ENCODE measurements around the gene DNASE1L3. TPM values are rescaled to one million over a fixed set of nuclear protein-coding genes. Genes with fewer than 3 reads are reported as not detected.

Gene DNASE1L3
- total RNA-seq, 1 experiment from 2014 or later = 0.36 TPM

- no peaks in the 10 kb centered on the region for H3K27me3 ChIP-seq (ENCODE audit: low read length)
- H3K4me3 ChIP-seq (ENCODE audit: low read length) = no peak overlapping the region
- H3K9me2 ChIP-seq (replicated peaks; ENCODE audit: low read length) = no peaks in the 10 kb centered on the region
- H2AFZ ChIP-seq (ENCODE audit: low read length) = 0 out of 2 replicates have a peak overlapping the region, but pooled peaks have one; percentile 32
- H3K4me2 ChIP-seq (ENCODE audit: low read length) = peak overlapping the region; percentile 61
- no peaks in the 10 kb centered on the region for H3K9me3 ChIP-seq (ENCODE audit: low read length)
- no peak for TF ChIP-seq CTCF (conservative IDR thresholded peaks at IDR 0.05; ENCODE audit: low read depth, low read length)
- TF ChIP-seq EZH2phosphoT487 (IDR thresholded peaks at IDR 0.05; ENCODE audit: borderline replicate concordance, low read length) = no peak
- no peak for TF ChIP-seq EZH2 (IDR thresholded peaks at IDR 0.05; ENCODE audit: low read length, unreplicated experiment)
- peak; percentile 66 for ATAC-seq
- CTCF ChIA-PET = interaction anchor here (0.6 to 0.7 kb wide), 2 partner anchors 78 to 98 kb away, joined by 3 to 6 read pairs; no protein-coding TSS in a partner anchor
- intact Hi-C loops (cut with micrococcal nuclease) = loop anchor here (1.0 kb wide), 1 partner anchor 15 kb away; the partner anchor contains the start of gene ABHD6
- POLR2A ChIA-PET (ENCODE audit: unreplicated experiment) = no interaction called here
- no TSS peak for BruUV-seq (replicated peaks)
- H3K27ac ChIP-seq (ENCODE audit: low read length) = peak overlapping the region; percentile 87
- H3K9ac ChIP-seq (ENCODE audit: low read length) = peak overlapping the region; percentile 47; the same call in 1 of the 2 replicates
- H3K4me1 ChIP-seq (ENCODE audit: insufficient read depth, low read length) = peaks cover 37% of the 10 kb centered on the region
- peak; percentile 97 for DNase-seq
- no peaks in the 10 kb centered on the region for H3K36me3 ChIP-seq (ENCODE audit: low read depth, low read length)
- H4K20me1 ChIP-seq (ENCODE audit: low read length) = no peaks in the 10 kb centered on the region
- H3F3A ChIP-seq (ENCODE audit: low read length, unreplicated experiment) = no peaks in the 10 kb centered on the region
- no peaks in the 10 kb centered on the region for H3K79me2 ChIP-seq (ENCODE audit: low read length)
These were observed 11.5 kb upstream of the DNASE1L3 start for GRCh38 chr3:58222161-58222724.

- DNase-seq (no peak), ATAC-seq (no peak)
- Histone ChIP-seq H3K9ac (ENCODE audit: low read length) (no peak overlapping the region), H3K36me3 (ENCODE audit: low read depth, low read length) (no peaks in the 10 kb centered on the region), H2AFZ (ENCODE audit: low read length) (no peak overlapping the region), H3K9me3 (ENCODE audit: low read length) (no peaks in the 10 kb centered on the region), H3K27me3 (ENCODE audit: low read length) (no peaks in the 10 kb centered on the region), H3F3A (ENCODE audit: low read length, unreplicated experiment) (no peaks in the 10 kb centered on the region), H3K27ac (ENCODE audit: low read length) (no peak overlapping the region), H3K4me3 (ENCODE audit: low read length) (no peak overlapping the region), H3K9me2 (replicated peaks; ENCODE audit: low read length) (no peaks in the 10 kb centered on the region), H3K4me2 (ENCODE audit: low read length) (no peak overlapping the region), H3K4me1 (ENCODE audit: insufficient read depth, low read length) (peaks cover 70% of the 10 kb centered on the region), H4K20me1 (ENCODE audit: low read length) (no peaks in the 10 kb centered on the region), H3K79me2 (ENCODE audit: low read length) (no peaks in the 10 kb centered on the region)
- BruUV-seq (replicated peaks) = no TSS peak
- intact Hi-C loops (cut with micrococcal nuclease) = loop anchor here (5.0 kb wide), 1 partner anchor 53 kb away; no protein-coding TSS in a partner anchor
- ChIA-PET POLR2A (ENCODE audit: unreplicated experiment) (no interaction called here), CTCF (interaction anchor here (0.6 kb wide), 1 partner anchor 19 kb away, joined by 8 read pairs; the partner anchor contains the start of gene ABHD6)
- TF ChIP-seq CTCF (conservative IDR thresholded peaks at IDR 0.05; ENCODE audit: low read depth, low read length) (no peak), EZH2phosphoT487 (IDR thresholded peaks at IDR 0.05; ENCODE audit: borderline replicate concordance, low read length) (no peak), EZH2 (IDR thresholded peaks at IDR 0.05; ENCODE audit: low read length, unreplicated experiment) (no peak)
These were observed 8.1 kb upstream of the DNASE1L3 start for GRCh38 chr3:58218904-58219303.

Data from PC-3 (cell line).